ENCODE measurements around the gene VPS54. TPM values are rescaled to one million over a fixed set of nuclear protein-coding genes. Genes with fewer than 3 reads are reported as not detected.

VPS54 gene
- total RNA-seq, 1 experiment from 2014 or later, result 21.2 TPM

DNA sequence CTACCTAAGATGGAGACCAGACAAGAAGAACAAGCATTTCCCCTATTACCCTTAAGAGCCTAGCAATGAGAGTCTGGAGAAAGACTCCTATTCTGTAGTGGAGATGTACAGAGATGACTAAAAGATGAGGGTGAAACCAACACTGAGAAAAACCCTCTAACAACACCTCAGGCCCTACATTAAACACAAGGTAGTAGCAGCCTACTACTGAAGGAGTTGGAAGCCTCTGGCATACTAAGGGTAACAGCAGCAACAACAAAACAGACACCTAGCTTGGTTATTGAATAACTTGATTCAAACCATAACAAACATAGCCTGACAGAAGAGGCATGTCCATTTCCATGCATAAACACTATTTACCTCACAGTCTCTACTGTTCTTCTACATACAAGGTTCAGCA lies 117.1 kb downstream of the VPS54 start:
- Histone ChIP-seq H3K4me1 (ENCODE audit: control insufficient read depth, insufficient read depth, low read length) (no peaks in the 10 kb centered on the region), H3K9me3 (ENCODE audit: control insufficient read depth, insufficient read depth, low read depth, low read length) (peaks cover 15% of the 10 kb centered on the region; the same call in 1 of the 2 replicates), H3K27ac (ENCODE audit: low read length) (no peak overlapping the region), H3K4me3 (ENCODE audit: low read depth in 2 of 2, low read length in 2 of 2) (no peak overlapping the region), H3K36me3 (ENCODE audit: control insufficient read depth, insufficient read depth, low read length) (peaks cover 12% of the 10 kb centered on the region), H3K27me3 (ENCODE audit: control insufficient read depth, insufficient read depth, low read length) (no peaks in the 10 kb centered on the region)
- POLR2A ChIA-PET, result interaction anchor here (0.7 to 0.8 kb wide), 2 partner anchors 76 to 150 kb away, joined by 3 read pairs; no protein-coding TSS in a partner anchor
- ATAC-seq, result no peak
- BruUV-seq (replicated peaks), result no TSS peak
- no peak for TF ChIP-seq CTCF (IDR thresholded peaks at IDR 0.05)
- TF ChIP-seq, protein P1, sequence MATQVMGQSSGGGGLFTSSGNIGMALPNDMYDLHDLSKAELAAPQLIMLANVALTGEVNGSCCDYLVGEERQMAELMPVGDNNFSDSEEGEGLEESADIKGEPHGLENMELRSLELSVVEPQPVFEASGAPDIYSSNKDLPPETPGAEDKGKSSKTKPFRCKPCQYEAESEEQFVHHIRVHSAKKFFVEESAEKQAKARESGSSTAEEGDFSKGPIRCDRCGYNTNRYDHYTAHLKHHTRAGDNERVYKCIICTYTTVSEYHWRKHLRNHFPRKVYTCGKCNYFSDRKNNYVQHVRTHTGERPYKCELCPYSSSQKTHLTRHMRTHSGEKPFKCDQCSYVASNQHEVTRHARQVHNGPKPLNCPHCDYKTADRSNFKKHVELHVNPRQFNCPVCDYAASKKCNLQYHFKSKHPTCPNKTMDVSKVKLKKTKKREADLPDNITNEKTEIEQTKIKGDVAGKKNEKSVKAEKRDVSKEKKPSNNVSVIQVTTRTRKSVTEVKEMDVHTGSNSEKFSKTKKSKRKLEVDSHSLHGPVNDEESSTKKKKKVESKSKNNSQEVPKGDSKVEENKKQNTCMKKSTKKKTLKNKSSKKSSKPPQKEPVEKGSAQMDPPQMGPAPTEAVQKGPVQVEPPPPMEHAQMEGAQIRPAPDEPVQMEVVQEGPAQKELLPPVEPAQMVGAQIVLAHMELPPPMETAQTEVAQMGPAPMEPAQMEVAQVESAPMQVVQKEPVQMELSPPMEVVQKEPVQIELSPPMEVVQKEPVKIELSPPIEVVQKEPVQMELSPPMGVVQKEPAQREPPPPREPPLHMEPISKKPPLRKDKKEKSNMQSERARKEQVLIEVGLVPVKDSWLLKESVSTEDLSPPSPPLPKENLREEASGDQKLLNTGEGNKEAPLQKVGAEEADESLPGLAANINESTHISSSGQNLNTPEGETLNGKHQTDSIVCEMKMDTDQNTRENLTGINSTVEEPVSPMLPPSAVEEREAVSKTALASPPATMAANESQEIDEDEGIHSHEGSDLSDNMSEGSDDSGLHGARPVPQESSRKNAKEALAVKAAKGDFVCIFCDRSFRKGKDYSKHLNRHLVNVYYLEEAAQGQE (IDR thresholded peaks at IDR 0.05; ENCODE audit: insufficient read depth in 1 of 2, low read depth in 2 of 2, low read length in 1 of 2), result no peak
- no peak for TF ChIP-seq SIN3A (IDR thresholded peaks at IDR 0.05; ENCODE audit: borderline replicate concordance, insufficient read depth, low read depth, low read length)
- no peak for TF ChIP-seq TCF7L2 (IDR thresholded peaks at IDR 0.05; ENCODE audit: low read depth, low read length)
- no peak for TF ChIP-seq POLR2AphosphoS5 (IDR thresholded peaks at IDR 0.05; ENCODE audit: low read depth, low read length)
- CTCF ChIA-PET, result no interaction called here
- no peak for DNase-seq (ENCODE audit: low read depth, low spot score)
- in situ Hi-C loops (cut with HindIII; ENCODE audit: low pct_unique_long_range_greater_than_20kb, low sequenced_read_pairs) (no loop called here), intact Hi-C loops (cut with micrococcal nuclease; ENCODE audit: unreplicated experiment) (no loop called here)

DNA sequence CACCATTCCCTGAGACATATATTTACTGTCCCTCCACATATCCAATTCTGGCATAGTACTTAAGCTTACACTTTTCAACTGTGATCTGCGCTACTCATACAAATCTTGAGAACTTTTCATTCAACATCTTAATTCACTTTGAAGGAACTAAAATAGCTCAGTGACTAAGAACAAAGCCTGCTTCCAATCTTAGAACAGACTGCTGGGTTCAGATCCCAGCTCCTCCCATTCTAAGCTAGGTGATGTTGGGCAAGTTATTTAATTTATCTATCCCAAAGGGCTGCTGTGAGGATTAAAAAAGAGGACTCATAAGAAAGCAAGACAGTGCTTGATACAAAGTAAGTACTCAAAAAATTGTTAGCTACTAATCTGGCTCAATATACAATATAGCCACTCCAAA lies 119.6 kb downstream of the VPS54 start:
- intact Hi-C loops (cut with micrococcal nuclease; ENCODE audit: unreplicated experiment), result no loop called here
- BruUV-seq (replicated peaks), result no TSS peak

More for the DNA sequence above, 119.6 kb downstream of the VPS54 start:
- in situ Hi-C loops (cut with HindIII; ENCODE audit: low pct_unique_long_range_greater_than_20kb, low sequenced_read_pairs), result no loop called here
- peaks cover 9% of the 10 kb centered on the region; the same call in 1 of the 2 replicates for H3K9me3 ChIP-seq (ENCODE audit: control insufficient read depth, insufficient read depth, low read depth, low read length)
- H3K4me3 ChIP-seq (ENCODE audit: low read depth in 2 of 2, low read length in 2 of 2), result no peak overlapping the region
- peaks cover 15% of the 10 kb centered on the region for H3K36me3 ChIP-seq (ENCODE audit: control insufficient read depth, insufficient read depth, low read length)
- ChIA-PET CTCF (interaction anchor here (0.5 kb wide), 1 partner anchor 167 kb away, joined by 4 read pairs; no protein-coding TSS in a partner anchor), POLR2A (no interaction called here)
- H3K4me1 ChIP-seq (ENCODE audit: control insufficient read depth, insufficient read depth, low read length), result no peaks in the 10 kb centered on the region
- H3K27ac ChIP-seq (ENCODE audit: low read length), result no peak overlapping the region
- DNase-seq (ENCODE audit: low read depth, low spot score) (no peak), ATAC-seq (no peak)
- TF ChIP-seq CTCF (IDR thresholded peaks at IDR 0.05) (no peak), TCF7L2 (IDR thresholded peaks at IDR 0.05; ENCODE audit: low read depth, low read length) (no peak), SIN3A (IDR thresholded peaks at IDR 0.05; ENCODE audit: borderline replicate concordance, insufficient read depth, low read depth, low read length) (no peak), POLR2AphosphoS5 (IDR thresholded peaks at IDR 0.05; ENCODE audit: low read depth, low read length) (no peak)
- TF ChIP-seq, protein P1 (IDR thresholded peaks at IDR 0.05; ENCODE audit: insufficient read depth in 1 of 2, low read depth in 2 of 2, low read length in 1 of 2), result no peak
- no peaks in the 10 kb centered on the region for H3K27me3 ChIP-seq (ENCODE audit: control insufficient read depth, insufficient read depth, low read length)
